PC-9 (cell line): ENCODE data around the gene RRAD. TPM values are rescaled to one million over a fixed set of nuclear protein-coding genes. Genes with fewer than 3 reads are reported as not detected.

Experiments used
- BruUV-seq: library from RNA; stranded (reverse); fragments of 400-500 nt; replicated peaks from 2 replicates; lab custom pipeline; 2021; lab: Mats Ljungman, UMichigan
- CTCF ChIA-PET: fragments of 300-600 bp; sonication (Branson Sonifier 250); formaldehyde crosslinking; loops from one replicate; lab custom pipeline; 2022; ENCODE audit warnings: antibody characterized with exemption; lab: Charles Lee
- POLR2A ChIA-PET: fragments of 300-600 bp; sonication (Branson Sonifier 250); formaldehyde crosslinking; loops from one replicate; lab custom pipeline; 2022; ENCODE audit warnings: antibody characterized with exemption; ENCODE audit not compliant: unreplicated experiment; lab: Charles Lee
- DNase-seq, 2 experiments: peaks; one replicate each; pipeline versions ENCODE4 v3.0.0 to v3.0.0-alpha.2; 2015 to 2022; ENCODE audit warnings: mixed read lengths in 1 of 2
- H2AFZ ChIP-seq: fragments of 200-600 bp; sonication (generic); 2 replicates; pipeline ENCODE4 v1.8.1; 2017; ENCODE audit warnings: antibody characterized with exemption
- H3F3A ChIP-seq: fragments of 200-600 bp; sonication (generic); 2 replicates; pipeline ENCODE4 v1.8.1; 2017; ENCODE audit warnings: antibody characterized with exemption, mild to moderate bottlenecking, low read depth; ENCODE audit not compliant: insufficient read depth
- H3K27ac ChIP-seq: fragments of 200-600 bp; sonication (generic); 2 replicates; pipeline ENCODE4 v1.6.1; 2016; ENCODE audit warnings: mixed run types
- H3K27me3 ChIP-seq: fragments of 200-600 bp; sonication (generic); 2 replicates; pipeline ENCODE4 v1.6.1; 2016; ENCODE audit warnings: low read depth, mixed run types; ENCODE audit not compliant: insufficient read depth
- H3K36me3 ChIP-seq: fragments of 200-600 bp; sonication (generic); 2 replicates; pipeline ENCODE4 v1.6.1; 2016; ENCODE audit warnings: low read depth, mixed run types
- H3K4me1 ChIP-seq: fragments of 200-600 bp; sonication (generic); replicated peaks from 2 replicates; pipeline ENCODE4 v1.6.1; 2016; ENCODE audit warnings: mixed run types; ENCODE audit not compliant: insufficient read depth
- H3K4me2 ChIP-seq: fragments of 200-600 bp; sonication (generic); 2 replicates; pipeline ENCODE4 v1.6.1; 2017; ENCODE audit warnings: mixed run types
- H3K4me3 ChIP-seq: fragments of 200-600 bp; sonication (generic); 2 replicates; pipeline ENCODE4 v1.6.1; 2016; ENCODE audit warnings: mixed run types
- H3K79me2 ChIP-seq: fragments of 200-600 bp; sonication (generic); 2 replicates; pipeline ENCODE4 v1.6.1; 2017; ENCODE audit warnings: low read depth, mixed run types
- H3K9me2 ChIP-seq: fragments of 200-600 bp; sonication (generic); 2 replicates; pipeline ENCODE4 v1.8.1; 2017; ENCODE audit warnings: mild to moderate bottlenecking; ENCODE audit not compliant: insufficient read depth
- H3K9me3 ChIP-seq: fragments of 200-600 bp; sonication (generic); 2 replicates; pipeline ENCODE4 v1.8.1; 2016; ENCODE audit warnings: low read depth; ENCODE audit not compliant: insufficient read depth
- H4K20me1 ChIP-seq: fragments of 200-600 bp; sonication (generic); 2 replicates; pipeline ENCODE4 v1.8.1; 2017; ENCODE audit not compliant: insufficient read depth
- CTCF ChIP-seq: fragments of 200-600 bp; sonication (generic); conservative IDR thresholded peaks from 2 replicates; pipeline ENCODE4 v1.6.1; 2017; ENCODE audit warnings: mixed run types, antibody characterized with exemption, mild to moderate bottlenecking, moderate library complexity
- EZH2 ChIP-seq: fragments of 200-600 bp; sonication (generic); IDR thresholded peaks from 2 replicates; pipeline ENCODE4 v1.8.0; 2017; ENCODE audit warnings: antibody characterized with exemption, low read depth
- intact Hi-C: fragments of 100-400 bp; cut with micrococcal nuclease; formaldehyde crosslinking; loops from one replicate; pipeline ENCODE4 v1.10.0; 2022; ENCODE audit not compliant: unreplicated experiment
- total RNA-seq: library from RNA; stranded (reverse); gene quantifications from 2 replicates; pipeline ENCODE4 v1.2.3, GENCODE V29; 2021

RRAD gene
- total RNA-seq, 1 experiment from 2014 or later = 0.24 TPM

GRCh38 chr16:66931665-66932064 lies 6.3 kb upstream of the RRAD start:
- H3K4me3 ChIP-seq = no peak overlapping the region
- ChIA-PET CTCF (no interaction called here), POLR2A (no interaction called here)
- H3K79me2 ChIP-seq = peaks cover 39% of the 10 kb centered on the region
- H3K4me1 ChIP-seq = peaks cover 68% of the 10 kb centered on the region
- H3K4me2 ChIP-seq = no peak overlapping the region; the same call in 1 of the 2 replicates
- peaks cover 41% of the 10 kb centered on the region for H3F3A ChIP-seq
- H2AFZ ChIP-seq = no peak overlapping the region
- no peaks in the 10 kb centered on the region for H3K9me3 ChIP-seq
- TF ChIP-seq CTCF = no peak
- no peak for TF ChIP-seq EZH2
- no peak overlapping the region for H3K27ac ChIP-seq
- intact Hi-C loops = loop anchor here (10.0 kb wide), 1 partner anchor 417 kb away; no protein-coding TSS in a partner anchor
- DNase-seq = no peak
- no peaks in the 10 kb centered on the region for H3K9me2 ChIP-seq
- no peaks in the 10 kb centered on the region for H3K36me3 ChIP-seq
- H4K20me1 ChIP-seq = peaks cover 3% of the 10 kb centered on the region; the same call in 1 of the 2 replicates
- no TSS peak for BruUV-seq
- H3K27me3 ChIP-seq = no peaks in the 10 kb centered on the region

- H3K4me3 ChIP-seq = no peak overlapping the region
- TF ChIP-seq EZH2 = no peak
- TF ChIP-seq CTCF = no peak
- H3K36me3 ChIP-seq = no peaks in the 10 kb centered on the region
- peaks cover 67% of the 10 kb centered on the region for H3K4me1 ChIP-seq
- peaks cover 3% of the 10 kb centered on the region; the same call in 1 of the 2 replicates for H4K20me1 ChIP-seq
- H3K9me3 ChIP-seq = no peaks in the 10 kb centered on the region
- peak overlapping the region; percentile 61 for H3K27ac ChIP-seq
- ChIA-PET POLR2A (interaction anchor here (0.6 kb wide), 1 partner anchor 418 kb away, joined by 3 read pairs; no protein-coding TSS in a partner anchor), CTCF (no interaction called here)
- no peak overlapping the region for H2AFZ ChIP-seq
- peaks cover 45% of the 10 kb centered on the region for H3F3A ChIP-seq
- peak overlapping the region; percentile 38 for H3K4me2 ChIP-seq
- no peaks in the 10 kb centered on the region for H3K9me2 ChIP-seq
- peak; percentile 82 to 96 for DNase-seq
- no peaks in the 10 kb centered on the region for H3K27me3 ChIP-seq
- intact Hi-C loops = loop anchor here (10.0 kb wide), 1 partner anchor 415 kb away; no protein-coding TSS in a partner anchor
- peaks cover 27% of the 10 kb centered on the region for H3K79me2 ChIP-seq
- no TSS peak for BruUV-seq
Observed at GRCh38 chr16:66930189-66930588, 4.9 kb upstream of the RRAD start.

- DNase-seq = peak in 1 of 2 experiments; percentile 44
- Histone ChIP-seq H3K4me2 (peak overlapping the region; percentile 20), H3K9me2 (no peaks in the 10 kb centered on the region), H3F3A (peaks cover 45% of the 10 kb centered on the region), H4K20me1 (peaks cover 3% of the 10 kb centered on the region; the same call in 1 of the 2 replicates), H3K4me3 (no peak overlapping the region), H2AFZ (no peak overlapping the region), H3K9me3 (no peaks in the 10 kb centered on the region), H3K4me1 (peaks cover 67% of the 10 kb centered on the region), H3K36me3 (no peaks in the 10 kb centered on the region), H3K27ac (no peak overlapping the region), H3K27me3 (no peaks in the 10 kb centered on the region), H3K79me2 (peaks cover 17% of the 10 kb centered on the region)
- peak; percentile 69 for TF ChIP-seq CTCF
- no peak for TF ChIP-seq EZH2
- ChIA-PET CTCF (interaction anchor here (0.6 to 1.7 kb wide), 5 partner anchors 23 to 42 kb away, joined by 3 to 15 read pairs (median 9); no protein-coding TSS in a partner anchor), POLR2A (interaction anchor here (0.6 kb wide), 1 partner anchor 590 kb away, joined by 6 read pairs; no protein-coding TSS in a partner anchor)
- intact Hi-C loops = loop anchor here (5.0 kb wide), 1 partner anchor 42 kb away; no protein-coding TSS in a partner anchor
- BruUV-seq = no TSS peak
Observed at GRCh38 chr16:66928702-66929388, 3.5 kb upstream of the RRAD start.
